ENCODE results near the gene UCHL1.
"Not testable (repeated sequence)": the region's sequence is repeated elsewhere in the genome, so short reads cannot be mapped to it uniquely, and the experiment has no call there.

The UCHL1 gene

DNA sequence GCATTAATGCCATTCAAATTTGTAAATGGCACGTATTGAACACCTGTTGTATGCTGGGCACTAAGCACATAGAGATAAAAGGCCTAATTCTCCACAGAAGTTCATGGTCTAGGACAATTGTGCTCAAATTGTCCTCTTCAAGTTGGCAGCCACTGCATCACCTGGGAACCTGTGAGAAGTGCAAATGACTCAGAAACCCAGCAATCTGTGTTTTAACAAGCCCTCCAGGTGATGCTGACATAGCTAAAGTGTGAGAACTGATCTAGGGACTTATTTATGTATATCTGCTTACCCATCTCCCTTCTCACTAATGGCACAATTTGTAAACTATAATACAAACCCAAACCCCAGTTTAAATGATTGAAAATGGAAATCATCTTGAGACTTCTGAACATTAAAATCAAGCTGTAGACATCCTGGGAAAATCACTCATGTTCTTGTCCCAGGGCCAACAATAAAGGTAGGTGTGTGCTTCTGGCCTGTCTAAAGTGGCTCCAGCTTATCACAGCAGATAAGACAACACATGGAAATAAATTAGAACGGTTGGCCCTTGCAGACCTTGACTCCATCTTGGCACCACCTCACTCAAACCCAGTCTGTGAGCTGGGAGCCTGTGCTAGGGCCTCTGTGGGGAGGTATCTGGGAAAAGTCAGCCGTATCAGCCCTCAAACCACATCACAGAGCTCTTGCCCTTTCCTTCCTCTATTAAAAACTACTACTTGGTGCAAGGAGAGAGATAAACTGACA is 46.8 kb downstream of the UCHL1 start:
- no peak overlapping the region for H3K4me3 ChIP-seq (ENCODE audit: low read depth, low read length)
- TF ChIP-seq, protein P1, sequence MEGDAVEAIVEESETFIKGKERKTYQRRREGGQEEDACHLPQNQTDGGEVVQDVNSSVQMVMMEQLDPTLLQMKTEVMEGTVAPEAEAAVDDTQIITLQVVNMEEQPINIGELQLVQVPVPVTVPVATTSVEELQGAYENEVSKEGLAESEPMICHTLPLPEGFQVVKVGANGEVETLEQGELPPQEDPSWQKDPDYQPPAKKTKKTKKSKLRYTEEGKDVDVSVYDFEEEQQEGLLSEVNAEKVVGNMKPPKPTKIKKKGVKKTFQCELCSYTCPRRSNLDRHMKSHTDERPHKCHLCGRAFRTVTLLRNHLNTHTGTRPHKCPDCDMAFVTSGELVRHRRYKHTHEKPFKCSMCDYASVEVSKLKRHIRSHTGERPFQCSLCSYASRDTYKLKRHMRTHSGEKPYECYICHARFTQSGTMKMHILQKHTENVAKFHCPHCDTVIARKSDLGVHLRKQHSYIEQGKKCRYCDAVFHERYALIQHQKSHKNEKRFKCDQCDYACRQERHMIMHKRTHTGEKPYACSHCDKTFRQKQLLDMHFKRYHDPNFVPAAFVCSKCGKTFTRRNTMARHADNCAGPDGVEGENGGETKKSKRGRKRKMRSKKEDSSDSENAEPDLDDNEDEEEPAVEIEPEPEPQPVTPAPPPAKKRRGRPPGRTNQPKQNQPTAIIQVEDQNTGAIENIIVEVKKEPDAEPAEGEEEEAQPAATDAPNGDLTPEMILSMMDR (IDR thresholded peaks at IDR 0.05; ENCODE audit: low read depth, low read length) = no peak

DNA sequence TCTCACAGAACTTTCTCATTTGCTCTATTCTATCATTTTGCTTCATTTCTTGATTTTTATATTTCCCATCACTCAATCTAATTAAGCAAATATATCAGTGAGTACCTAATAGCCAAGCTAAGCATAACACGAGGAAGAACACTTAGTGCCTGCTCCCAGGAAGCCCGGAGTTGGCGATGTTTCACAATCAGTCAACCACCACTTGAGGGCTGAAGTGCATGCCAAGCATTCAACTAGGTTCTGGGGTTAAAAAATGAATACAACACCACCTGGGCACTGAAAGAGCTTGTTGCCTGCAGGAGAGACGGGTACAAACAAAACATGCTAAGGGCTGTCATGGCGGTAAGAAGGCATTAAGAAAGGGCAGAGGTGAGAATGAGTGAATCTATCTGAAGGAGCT is 47.5 kb downstream of the UCHL1 start:
- TF ChIP-seq, protein P1 (IDR thresholded peaks at IDR 0.05; ENCODE audit: low read depth, low read length) = no peak
- H3K4me3 ChIP-seq (ENCODE audit: low read depth, low read length) = no peak overlapping the region

DNA sequence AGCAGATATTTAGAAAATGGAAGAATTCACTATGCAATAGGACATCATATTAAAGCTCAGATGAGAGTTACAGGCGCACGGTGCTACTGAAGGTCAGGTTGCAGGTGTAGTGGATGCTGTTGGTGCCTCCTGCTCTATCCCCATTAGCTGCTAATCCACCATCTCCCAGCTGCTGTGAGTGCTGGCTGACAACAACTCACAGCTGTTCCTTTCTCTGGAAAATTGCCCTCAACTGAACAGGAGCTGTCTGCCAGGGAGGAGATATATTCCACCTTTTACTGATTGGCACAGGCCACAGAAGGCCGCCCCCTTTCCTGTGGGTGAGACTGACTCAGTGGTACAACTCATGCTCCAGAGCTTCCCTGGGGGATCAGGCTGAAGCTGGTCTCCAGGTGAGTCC is 48.7 kb downstream of the UCHL1 start:
- no peak overlapping the region for H3K4me3 ChIP-seq (ENCODE audit: low read depth, low read length)
- TF ChIP-seq, protein P1 (IDR thresholded peaks at IDR 0.05; ENCODE audit: low read depth, low read length) = no peak

DNA sequence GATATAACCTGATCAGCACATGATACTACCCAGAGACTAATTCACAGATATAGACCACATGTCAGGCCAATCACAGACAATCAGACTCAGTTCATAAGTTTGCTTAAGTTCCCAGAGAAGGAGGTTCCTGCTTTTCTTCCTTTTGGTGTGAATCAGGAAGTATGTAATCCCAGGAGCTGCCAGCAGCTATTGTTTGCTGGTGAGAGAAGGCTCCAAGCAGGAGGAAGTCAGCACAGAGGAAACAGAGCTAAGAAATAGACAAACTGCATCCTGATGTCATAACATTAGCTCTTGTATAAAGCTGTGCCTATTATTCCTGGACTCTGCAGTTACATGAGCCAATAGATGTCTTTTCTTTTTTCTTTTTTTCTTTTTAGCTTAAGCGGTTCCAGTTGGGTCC is 50.9 kb downstream of the UCHL1 start:
- TF ChIP-seq, protein P1 (IDR thresholded peaks at IDR 0.05; ENCODE audit: low read depth, low read length) = no peak
- H3K4me3 ChIP-seq (ENCODE audit: low read depth, low read length) = no peak overlapping the region

DNA sequence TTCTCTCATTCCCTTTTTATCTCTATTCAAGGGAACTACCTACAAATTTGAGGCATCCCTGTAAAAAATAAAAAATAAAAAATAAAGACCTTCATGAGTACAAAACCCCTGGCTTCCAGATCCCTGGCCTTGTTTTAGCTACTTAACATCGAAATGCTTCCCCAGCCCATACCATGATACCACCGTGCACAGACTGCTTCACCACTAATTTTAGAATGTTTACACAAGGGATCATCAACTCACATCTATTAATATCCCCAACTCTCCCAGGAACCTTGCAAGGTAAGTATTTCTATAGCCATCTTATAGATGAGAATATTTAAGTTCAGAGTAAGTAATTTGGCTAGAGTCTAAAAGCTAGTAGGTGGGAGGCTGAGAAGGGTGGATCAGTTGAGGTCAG is 51.7 kb downstream of the UCHL1 start:
- TF ChIP-seq, protein P1 (IDR thresholded peaks at IDR 0.05; ENCODE audit: low read depth, low read length) = no peak
- no peak overlapping the region for H3K4me3 ChIP-seq (ENCODE audit: low read depth, low read length)

DNA sequence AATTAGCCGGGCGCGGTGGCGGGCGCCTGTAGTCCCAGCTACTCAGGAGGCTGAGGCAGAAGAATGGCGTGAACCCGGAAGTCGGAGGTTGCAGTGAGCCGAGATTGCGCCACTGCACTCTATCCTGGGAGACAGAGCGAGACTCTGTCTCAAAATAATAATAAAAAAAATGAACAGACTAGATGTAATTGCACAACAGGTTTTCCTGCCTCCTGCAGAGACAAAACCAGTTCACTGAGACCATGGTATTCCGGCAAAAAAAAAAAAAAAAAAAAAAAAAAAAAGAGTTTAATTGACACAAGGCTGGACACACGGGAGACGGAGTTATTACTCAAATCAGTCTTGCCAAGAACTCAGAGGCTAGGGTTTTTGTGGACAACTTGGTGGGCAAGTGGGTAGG is 58.7 kb downstream of the UCHL1 start:
- not testable (repeated sequence) for H3K4me3 ChIP-seq (ENCODE audit: low read depth, low read length)

- H3K4me3 ChIP-seq (ENCODE audit: low read depth, low read length) = no peak overlapping the region
- TF ChIP-seq, protein P1 (IDR thresholded peaks at IDR 0.05; ENCODE audit: low read depth, low read length) = no peak
These were observed 59.1 kb downstream of the UCHL1 start for GRCh38 chr4:41315862-41316261.
